Endothelial cell of umbilical vein (primary cell): ENCODE data around the gene CCL14.

Experiments
- GATA2 ChIP-seq: IDR thresholded peaks from 2 replicates; pipeline ENCODE4 v1.7.0; 2011; ENCODE audit warnings: low read depth, mild to moderate bottlenecking, moderate library complexity, mixed read lengths, low read length; ENCODE audit not compliant: insufficient read length, insufficient read depth
- JUN ChIP-seq: IDR thresholded peaks from 2 replicates; pipeline ENCODE4 v1.6.1; 2011; ENCODE audit warnings: borderline replicate concordance, low read depth; ENCODE audit not compliant: insufficient read length, insufficient read depth
- POLR2A ChIP-seq: IDR thresholded peaks from 2 replicates; pipeline ENCODE4 v1.6.1; 2012; ENCODE audit warnings: low read depth, mild to moderate bottlenecking, control low read depth, low read length

GRCh38 chr17:36001110-36001771 lies 14.7 kb upstream of the CCL14 start, which contains the start of gene CCL15:
- TF ChIP-seq POLR2A (no peak), GATA2 (no peak), JUN (no peak)
